Activated effector memory CD4-positive, alpha-beta T cell treated with Interleukin-2 at 50 U/mL for 16 hours (primary cell): ENCODE results near the gene PTGR1.
"Not testable (repeated sequence)": the region's sequence is repeated elsewhere in the genome, so short reads cannot be mapped to it uniquely, and the experiment has no call there.

Experiments used
- DNase-seq: peaks from one replicate; pipeline ENCODE4 v3.0.0-alpha.2; 2020

Gene PTGR1

DNA sequence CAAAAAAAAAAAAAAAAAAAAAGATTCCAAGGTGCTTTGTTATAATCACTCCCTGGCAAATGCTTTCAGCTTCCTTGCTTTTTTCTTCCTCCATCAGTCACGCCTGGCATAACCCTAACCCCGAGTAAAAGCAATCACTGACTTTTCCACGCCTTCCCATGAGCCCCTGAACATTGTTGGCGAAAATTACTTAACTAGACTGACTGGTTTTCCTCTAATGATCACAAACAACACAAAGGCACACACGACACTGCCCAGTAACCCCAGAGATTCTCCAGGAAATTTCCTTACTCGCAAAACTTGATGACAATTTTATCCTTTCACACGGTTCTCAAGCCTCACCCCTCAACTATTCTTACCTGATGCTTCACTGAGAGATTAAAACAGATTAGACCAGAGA, 11.4 kb upstream of the PTGR1 start:
- DNase-seq, result no peak

DNA sequence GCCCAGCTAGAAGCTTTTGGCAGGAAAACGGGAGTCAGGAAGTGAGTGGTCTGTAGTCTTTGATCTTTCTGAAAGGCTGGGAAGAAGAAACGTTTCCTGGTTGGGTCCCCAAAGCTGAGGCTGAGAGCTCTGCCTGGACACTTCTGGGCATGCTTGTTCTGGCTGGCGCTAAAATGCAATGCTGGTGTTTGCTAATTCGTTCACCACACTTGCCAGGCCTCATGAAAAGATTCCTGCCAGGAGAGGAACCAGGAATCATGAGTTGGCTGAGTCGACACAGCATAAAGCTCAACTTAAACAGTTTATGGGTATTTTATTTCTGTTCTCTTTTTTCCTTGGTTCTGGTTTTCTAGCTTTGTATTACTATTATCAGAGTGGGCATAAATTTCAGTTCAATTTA, 10.7 kb upstream of the PTGR1 start:
- no peak for DNase-seq

GRCh38 chr9:111605041-111605559, 5.7 kb upstream of the PTGR1 start:
- no peak for DNase-seq

DNA sequence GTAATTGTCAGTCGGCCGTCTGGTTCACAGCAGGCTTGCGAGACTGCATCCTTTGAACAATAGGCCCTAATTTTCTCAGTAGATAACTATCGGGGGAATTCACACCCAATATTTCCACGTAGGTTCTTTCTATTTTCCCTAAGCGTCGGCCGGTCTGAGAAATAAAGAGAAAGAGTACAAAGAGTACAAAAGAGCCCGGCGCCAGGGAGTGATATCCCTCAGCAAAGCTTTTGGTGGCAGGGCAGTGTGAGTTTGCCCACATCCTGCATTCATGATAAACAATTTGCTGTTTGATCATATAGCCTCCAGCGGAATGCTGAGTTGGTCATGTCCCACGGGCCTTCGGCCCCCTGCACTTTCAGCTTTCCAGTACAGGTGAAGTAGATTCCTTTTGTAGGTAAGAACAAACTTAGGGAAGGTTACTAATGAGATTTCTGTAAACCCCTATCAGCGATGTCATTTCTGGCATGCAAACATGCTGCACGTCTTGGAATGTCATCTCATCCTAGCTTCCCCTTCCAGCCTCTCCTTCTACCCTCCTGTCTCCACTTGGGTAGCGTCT, 4.7 kb upstream of the PTGR1 start:
- no peak for DNase-seq

GRCh38 chr9:111603041-111603440, 3.6 kb upstream of the PTGR1 start:
- DNase-seq, result no peak

- DNase-seq, result no peak
These were observed 2.0 kb upstream of the PTGR1 start for GRCh38 chr9:111601237-111602018.

GRCh38 chr9:111599955-111600343, 502 bp upstream of the PTGR1 start:
- DNase-seq, result no peak

GRCh38 chr9:111598733-111599091, 735 bp downstream of the PTGR1 start:
- no peak for DNase-seq

- peak; percentile 51 for DNase-seq
These were observed 1.4 kb downstream of the PTGR1 start for GRCh38 chr9:111597852-111598732.

- no peak for DNase-seq
These were observed 10.6 kb downstream of the PTGR1 start for GRCh38 chr9:111588846-111589245.

DNA sequence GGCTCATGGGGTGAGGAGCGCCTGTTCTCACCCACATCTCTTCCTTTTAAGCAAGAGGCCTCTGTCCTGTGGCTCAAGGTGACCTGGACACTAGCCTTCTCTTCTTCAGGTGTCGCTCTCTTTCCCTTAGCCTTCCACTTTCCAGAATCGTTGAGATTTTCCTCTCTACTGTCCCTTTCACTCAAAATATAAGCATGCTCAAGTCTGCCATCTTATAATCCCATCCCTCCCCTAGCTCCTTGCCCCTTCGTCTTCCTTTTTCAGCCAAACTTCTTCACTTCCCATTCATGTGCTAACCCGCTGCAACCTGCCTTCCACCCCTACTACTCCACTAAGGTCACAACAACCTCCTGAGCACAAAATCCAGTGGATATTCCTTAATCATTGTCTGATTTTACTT, 13.1 kb downstream of the PTGR1 start:
- DNase-seq, result no peak

DNA sequence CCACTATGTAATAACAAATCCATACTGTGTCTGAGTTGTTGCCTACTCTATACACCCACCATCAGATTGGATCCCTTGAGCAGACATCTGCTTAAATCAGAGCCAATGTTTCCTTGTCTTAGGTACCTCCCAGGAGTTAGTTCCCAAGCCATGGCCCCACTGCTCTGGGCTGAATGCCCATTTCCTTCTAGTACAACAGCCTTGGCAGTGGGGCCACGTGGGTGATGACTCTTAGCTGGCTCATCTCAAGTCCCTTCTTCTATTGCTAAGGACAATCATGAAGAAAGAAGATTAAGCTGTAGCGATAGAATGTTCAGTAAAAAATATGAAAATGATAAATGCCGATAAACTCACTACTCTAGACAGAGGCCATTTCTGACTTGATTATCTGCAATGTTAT, 16.6 kb downstream of the PTGR1 start:
- no peak for DNase-seq

DNA sequence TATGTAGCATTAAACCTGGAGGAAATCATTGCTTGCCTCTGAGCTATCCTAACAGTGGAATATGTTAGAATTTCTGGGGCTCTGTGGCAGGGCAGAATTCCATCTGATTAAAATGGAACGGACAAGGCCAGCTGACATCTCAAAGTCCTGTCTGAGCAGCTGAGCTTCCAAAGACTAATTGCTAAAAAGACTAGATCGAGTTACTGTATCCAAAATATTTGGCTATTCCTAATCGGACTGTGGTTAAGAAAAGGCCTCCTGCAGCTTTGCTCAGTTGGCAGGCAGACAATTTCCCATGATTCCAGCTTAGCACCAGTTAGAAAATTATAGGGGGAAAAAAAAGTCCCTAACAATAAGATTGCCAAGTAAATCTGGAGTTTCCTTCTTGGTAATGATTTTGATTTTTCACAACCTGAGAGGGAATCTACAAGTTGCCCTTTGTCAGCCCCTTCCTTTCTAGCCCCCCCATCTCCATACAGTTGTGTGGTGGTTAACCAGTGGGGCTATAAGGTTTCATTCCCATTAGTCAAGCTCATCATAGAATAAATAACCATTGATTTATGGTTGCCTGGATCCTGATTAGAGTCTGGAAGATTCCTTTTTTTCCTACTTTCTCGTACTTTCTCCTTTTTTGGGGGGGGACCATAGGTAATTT, 26.4 kb downstream of the PTGR1 start:
- DNase-seq, result no peak

DNA sequence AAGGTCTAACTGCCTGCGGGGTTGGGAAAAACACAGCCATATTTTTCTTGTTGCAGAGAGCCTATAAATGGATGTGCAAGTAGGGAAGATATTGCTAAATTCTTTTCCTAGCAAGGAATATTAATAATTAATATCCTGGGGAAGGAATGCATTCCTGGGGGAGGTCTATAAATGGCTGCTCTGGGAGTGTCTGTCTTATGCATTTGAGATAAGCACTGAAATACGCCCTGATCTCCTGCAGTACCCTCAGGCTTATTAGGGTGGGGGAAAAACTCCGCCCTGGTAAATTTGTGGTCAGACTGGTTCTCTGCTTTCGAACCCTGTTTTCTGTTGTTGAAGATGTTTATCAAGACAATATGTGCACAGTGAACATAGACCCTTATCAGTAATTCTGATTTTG, 31.3 kb downstream of the PTGR1 start:
- DNase-seq, result not testable (repeated sequence)

DNA sequence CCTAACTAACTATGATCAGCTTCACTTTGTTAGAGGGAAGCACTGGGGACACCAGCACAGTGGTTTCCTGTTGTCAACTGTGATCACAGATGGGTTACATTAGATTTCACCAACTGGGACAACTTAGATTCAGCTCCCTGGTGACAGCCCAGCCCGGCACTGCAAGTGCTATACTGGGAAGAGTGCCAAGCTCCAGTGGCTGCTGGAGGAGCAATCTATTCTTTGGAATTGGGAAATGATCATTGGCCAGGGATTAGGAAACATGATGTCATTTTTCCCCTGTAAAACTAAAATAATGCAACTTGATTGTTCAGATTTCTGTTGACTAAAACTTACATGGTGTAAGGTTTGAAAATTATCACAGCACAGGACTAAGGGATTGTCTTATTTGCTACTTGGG, 33.2 kb downstream of the PTGR1 start:
- DNase-seq, result no peak

GRCh38 chr9:111561165-111561719, 38.2 kb downstream of the PTGR1 start:
- no peak for DNase-seq

GRCh38 chr9:111559000-111559610, 40.3 kb downstream of the PTGR1 start:
- DNase-seq, result no peak

GRCh38 chr9:111555425-111555824, 44.0 kb downstream of the PTGR1 start:
- not testable (repeated sequence) for DNase-seq

DNA sequence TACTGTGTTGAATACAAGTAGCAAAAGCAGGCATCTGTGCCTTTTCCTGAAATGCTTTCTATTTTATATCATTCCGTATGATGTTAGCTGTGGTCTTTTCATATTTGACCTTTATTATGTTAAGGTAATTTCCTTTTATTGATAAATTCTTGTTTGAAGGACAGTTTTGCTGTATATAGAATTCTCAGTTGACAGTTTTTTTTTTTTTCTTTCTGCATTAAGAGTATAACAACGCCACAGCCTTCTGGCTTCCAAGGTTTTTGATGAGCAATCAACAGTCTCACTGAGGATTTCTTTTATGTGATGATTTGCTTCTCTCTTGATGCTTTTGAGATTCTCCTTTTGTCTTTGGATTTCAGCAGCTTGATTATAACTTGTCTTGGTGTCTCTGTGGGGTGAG, 50.8 kb downstream of the PTGR1 start:
- no peak for DNase-seq

GRCh38 chr9:111542497-111543254, 56.8 kb downstream of the PTGR1 start:
- DNase-seq, result no peak

- no peak for DNase-seq
These were observed 66.2 kb downstream of the PTGR1 start for GRCh38 chr9:111533099-111533790.
